GM18511 (cell line): Measurements from ENCODE around the gene APOBEC2.

Experiments
- ATAC-seq: cut with Tn5 transposase; IDR thresholded peaks from one replicate; pipeline ENCODE4 v1.9.1; 2021; ENCODE audit warnings: mild to moderate bottlenecking, moderate library complexity; ENCODE audit not compliant: unreplicated experiment

Gene APOBEC2

DNA sequence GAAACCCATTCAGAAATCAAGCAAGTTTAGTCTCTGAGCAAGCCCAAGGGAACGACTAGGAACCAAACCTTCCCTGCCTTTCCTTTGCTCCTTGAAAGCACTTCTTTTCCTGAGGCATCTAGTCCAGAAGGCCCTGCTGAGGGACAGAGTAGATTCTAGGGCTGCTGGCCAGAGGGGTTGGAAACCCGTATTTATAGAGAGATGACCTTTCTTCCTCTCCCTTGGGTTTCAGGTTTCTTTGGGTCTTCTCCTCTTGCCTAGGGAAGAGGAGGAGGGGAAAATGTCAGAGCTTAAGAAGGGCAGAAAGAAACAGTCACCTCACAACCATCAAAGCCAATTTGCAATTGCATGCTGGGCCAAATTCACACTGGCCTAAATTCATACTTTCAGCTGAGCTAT lies 5.8 kb downstream of the APOBEC2 start:
- no peak for ATAC-seq

DNA sequence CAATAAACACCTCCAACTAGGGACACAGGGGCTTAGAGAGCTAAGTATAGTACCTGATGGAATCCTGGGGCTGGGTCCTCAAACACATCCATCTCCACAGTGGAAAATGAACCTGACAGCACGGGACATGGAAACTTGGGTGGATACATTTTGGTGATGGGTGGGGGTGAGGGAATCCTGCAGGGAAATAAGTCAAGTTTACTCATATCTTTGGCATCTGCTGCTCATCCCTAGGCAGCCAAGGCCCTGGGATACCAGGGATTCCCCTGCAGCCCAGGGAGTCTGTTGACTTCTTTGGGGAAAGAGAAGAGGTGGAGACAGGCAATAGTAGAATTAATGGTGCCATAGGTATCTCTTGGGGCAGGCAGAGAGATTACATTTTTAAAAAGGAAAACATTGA lies 6.6 kb downstream of the APOBEC2 start:
- no peak for ATAC-seq

DNA sequence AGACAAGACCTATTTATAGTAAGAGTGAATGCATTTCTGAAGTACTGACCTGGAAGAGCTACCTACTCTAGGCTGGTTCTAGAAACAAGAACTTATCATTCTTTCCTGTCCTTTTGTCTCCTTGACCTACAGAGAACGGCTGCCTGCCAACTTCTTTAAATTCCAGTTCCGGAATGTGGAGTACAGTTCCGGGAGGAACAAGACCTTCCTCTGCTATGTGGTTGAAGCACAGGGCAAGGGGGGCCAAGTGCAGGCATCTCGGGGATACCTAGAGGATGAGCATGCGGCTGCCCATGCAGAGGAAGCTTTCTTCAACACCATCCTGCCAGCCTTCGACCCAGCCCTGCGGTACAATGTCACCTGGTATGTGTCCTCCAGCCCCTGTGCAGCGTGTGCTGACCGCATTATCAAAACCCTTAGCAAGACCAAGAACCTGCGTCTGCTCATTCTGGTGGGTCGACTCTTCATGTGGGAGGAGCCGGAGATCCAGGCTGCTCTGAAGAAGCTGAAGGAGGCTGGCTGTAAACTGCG lies 8.3 kb downstream of the APOBEC2 start:
- ATAC-seq: no peak

DNA sequence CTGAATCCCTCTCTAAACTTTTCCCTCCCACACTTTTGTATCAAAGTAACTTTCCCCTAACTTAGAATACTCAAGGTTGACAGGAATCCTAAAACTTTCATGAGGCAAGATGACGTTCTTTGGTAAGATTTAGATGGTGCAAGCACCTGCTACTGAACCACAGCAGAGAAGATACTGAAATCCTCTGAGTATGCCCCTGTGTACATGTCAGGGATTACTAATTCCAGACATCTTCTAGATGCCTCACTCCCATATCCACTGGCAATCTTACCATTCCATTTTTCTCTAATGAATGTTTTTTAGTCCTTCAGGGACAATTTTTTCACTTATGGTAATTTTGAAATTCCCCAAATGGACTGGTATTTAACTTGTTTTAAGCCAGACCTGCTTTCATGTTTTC lies 9.1 kb downstream of the APOBEC2 start:
- no peak for ATAC-seq

DNA sequence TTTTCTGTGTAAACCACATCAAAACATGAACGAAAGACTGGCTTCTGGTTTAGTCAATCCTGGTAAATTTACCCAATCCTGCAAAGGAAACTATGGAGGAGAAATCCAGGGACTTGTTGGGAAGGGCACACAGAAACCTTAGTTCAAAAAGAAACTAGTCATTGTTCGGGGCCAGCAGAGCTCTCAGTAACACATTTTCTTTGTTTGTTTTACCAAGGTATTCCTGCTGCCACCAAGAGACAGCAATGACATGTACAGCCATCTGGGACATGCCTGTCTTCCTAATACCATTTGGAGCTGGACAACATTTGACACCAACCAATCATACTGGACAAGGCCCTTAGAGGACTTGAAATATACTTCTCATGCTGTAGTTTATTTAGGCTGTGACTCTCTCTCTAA lies 10.9 kb downstream of the APOBEC2 start:
- no peak for ATAC-seq

DNA sequence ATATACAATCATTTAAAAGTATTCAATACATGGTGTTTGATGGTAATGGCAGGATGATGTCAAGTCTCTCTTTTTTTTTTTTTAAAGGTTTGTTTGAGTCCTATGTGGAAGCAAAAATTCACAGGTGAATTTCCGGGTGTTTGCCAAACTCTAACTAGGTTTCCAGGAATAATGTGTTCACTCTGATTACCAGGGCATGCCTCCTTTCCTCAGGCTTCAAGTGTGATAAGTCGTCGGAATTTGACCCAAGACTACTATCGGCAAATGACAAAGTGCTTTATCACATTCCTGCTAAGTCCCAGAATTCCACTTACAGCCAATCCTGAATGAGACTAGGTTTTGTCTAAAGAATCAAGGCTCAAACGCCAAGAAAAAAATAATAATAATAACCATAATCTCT lies 11.8 kb downstream of the APOBEC2 start:
- ATAC-seq: no peak

DNA sequence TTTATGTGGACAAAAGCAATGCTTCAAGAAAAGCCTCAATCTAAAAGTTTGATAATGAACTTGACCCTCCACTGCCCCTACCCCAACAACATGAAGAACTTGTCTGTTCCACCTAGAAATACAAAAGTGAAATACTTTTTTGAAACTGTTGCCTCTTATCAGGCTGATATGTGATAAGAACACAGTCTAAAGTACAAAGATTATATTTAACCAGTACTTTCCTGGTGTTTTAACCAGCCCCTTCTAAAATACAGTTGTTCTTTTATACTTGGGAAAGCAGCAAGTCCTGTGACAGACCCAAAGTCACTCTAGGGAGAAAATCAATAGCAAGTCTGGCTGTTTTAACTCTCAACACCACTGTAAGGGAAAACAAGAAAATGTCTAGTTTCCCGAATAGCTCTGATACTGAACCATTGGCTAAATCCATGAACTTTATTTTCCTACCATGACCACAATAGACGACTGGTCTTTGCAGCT lies 12.6 kb downstream of the APOBEC2 start:
- no peak for ATAC-seq

DNA sequence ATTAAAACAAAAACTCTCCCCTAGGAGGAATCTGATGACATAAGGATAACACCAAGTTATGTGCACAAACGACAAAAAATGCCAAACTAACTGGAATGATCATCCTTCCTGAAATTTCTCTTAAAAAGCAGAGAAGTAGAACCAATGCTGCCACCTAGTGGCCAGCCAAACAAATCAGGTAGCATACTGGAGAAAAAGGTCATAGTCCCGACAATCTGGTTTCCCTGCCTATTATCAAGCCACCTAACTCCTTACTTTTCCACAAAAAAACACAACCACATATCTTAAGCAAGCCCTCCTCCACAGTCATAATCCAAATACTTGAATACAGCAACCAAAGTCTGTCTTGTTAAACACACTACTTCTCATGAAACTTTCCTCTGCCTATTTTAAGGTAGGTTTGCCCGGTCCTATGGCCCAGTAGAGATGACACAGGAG lies 13.9 kb downstream of the APOBEC2 start:
- ATAC-seq: no peak

DNA sequence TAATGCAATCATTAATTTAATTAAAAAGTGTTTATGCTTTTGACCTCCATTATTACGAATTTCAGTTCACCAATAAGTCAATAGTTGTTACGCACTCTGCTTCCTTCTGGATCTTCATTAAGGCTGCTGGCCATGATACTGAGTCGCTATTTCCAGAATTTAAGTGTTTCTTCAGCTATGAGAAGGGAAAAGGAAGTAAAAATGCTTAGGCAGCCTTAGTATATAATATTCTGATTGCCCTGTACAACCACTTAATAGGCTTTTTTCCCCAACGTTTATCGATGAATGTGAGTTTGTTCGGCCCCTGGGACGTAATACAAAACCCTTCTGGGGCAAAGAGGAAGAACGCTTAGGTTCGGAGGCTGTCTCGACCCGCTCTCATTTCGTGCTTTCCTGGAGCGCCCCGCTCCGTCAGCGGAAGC lies 18.5 kb downstream of the APOBEC2 start:
- no peak for ATAC-seq

DNA sequence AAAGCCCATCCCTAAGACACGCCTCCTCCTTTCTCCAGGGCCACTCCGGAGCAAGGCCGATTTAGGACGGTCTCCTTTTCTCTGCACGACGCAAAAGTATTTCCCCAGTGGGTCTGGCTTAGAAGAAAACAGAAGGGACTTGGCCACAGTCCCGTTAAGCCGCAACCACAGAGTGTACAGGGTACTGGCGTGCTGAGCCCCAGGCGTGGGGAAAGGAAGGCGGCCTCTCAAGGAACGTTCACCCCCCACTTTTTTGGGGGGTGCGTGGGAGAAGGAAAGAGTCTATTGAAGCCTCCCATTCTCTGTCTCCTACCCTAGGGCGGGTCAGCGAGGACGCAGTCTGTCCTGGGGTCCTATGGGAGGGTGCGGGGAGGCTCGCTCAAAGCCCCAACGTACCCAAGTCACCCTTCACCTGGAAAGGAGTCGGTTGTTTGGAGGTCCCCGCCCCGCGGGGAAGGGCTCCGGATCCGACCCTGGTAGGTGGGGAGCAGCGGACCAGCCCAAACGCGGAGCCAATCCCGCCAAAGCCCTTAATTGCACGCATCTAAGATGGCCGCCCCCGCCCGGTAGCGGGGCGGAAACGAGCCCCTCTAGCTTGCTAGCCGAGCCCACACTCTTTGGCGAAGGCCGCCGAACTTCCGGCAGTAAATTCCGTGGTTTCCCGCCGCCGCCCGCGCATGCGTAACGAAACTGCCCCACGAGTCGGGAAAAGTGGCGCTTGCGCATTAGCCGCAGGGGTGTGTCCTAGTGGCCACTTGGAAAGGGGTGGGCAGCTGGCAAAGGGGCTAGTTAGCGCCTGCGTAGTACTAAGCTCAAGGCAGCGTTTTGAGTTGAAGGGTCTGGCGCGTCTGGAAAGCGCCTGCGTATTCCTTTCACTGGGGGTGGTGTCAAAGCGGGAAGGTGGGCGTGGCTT lies 19.2 kb downstream of the APOBEC2 start, which contains the start of gene OARD1:
TSS of gene OARD1 (minus strand) at position 434 of the 913 bp plus-strand sequence. CDS start 722 bp downstream, outside the sequence.
- peak; percentile 75 for ATAC-seq

DNA sequence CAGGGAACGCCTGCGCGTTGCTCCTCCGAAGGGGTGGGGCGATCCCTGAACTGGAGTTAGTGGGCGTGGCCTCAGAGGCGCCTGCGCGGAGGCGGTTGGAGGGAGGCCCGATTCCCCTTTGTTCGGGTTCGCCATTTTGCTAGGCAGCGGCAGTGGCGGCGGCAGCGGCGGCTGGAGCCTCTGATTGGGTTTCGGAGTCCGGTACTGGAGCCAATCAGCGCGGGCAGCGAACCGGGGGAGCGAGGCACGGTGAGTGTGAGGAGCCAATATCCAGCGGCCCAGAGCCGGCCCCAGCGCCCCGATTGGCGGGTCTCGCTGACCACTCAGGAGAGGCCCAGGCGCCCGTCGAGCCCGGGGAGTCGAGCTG lies 19.8 kb downstream of the APOBEC2 start, which contains the start of gene NFYA:
TSS of gene NFYA (plus strand) at position 139 of the 367 bp plus-strand sequence. CDS start 6,116 bp downstream, outside the sequence.
- peak; percentile 68 for ATAC-seq

DNA sequence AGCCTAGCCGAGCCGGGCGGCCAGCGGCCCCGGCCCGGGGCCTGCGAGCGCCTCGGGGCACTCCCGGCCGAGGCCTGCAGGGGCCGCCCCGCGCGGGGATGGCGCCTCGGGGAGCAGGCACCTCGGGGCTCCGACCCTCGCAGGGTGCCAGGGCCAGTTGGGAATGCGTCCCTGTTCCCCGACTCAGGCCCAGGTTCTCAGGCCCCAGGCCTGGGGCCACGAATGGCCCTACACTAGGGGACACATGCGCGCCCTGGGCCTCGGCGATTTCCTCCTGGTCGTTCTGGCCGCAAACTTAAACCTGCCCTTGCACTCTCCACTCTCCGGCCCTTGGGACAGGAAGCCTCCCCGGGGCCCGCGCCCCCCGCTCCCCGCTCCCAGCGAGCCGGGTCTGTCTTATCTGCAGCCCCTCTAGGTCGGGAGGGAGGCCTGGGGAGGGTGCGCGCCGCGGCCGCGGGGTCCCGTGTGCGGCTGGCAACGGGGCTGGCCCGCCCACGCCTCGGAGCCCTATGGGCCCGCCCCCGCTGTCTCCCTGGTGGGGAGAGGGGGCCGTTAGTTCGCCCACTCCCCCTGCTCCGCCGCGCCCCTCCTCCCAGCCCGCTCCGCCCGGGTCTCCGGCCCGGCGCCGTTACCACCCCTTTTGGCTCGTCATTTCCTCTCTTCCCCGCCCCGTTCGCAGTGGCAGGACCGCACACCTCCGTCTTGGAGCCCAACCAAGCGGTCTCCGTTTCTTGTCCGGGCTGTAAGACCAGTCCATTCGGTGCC lies 20.4 kb downstream of the APOBEC2 start:
- peak; percentile 39 for ATAC-seq

DNA sequence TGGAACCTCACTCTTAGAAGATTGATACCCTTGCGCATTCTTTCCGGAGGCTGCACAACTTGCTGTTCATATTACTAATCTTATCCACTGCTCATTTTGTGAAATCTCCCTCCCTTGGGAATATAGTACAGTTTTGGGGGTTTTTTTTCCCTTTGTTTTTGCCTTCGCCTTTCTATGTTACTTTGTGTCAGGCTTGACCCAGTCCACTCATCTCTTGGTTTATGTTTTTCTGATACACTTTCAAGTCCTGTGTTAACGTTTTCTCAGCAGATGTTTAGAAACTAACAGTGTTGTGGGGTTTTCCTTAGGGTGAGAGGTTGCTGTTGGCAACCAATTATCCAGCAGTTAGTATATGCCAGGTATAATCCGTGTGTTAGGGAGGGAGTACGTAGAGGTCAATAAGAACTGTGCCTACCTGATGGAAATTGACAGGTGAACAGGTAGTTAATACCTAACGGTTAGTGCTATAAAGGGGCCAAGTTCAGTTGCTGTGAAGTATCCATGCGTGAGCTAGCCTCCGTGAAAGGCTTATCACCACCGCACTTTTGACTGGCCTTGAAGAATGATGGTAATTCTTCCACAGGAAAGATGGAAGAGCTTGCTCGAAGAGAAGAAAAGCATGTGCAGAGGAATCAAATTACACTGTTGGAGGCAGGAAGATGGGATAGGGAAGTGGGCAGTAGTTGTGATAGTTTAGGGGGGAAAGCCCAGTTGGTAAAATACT lies 21.1 kb downstream of the APOBEC2 start:
- no peak for ATAC-seq

DNA sequence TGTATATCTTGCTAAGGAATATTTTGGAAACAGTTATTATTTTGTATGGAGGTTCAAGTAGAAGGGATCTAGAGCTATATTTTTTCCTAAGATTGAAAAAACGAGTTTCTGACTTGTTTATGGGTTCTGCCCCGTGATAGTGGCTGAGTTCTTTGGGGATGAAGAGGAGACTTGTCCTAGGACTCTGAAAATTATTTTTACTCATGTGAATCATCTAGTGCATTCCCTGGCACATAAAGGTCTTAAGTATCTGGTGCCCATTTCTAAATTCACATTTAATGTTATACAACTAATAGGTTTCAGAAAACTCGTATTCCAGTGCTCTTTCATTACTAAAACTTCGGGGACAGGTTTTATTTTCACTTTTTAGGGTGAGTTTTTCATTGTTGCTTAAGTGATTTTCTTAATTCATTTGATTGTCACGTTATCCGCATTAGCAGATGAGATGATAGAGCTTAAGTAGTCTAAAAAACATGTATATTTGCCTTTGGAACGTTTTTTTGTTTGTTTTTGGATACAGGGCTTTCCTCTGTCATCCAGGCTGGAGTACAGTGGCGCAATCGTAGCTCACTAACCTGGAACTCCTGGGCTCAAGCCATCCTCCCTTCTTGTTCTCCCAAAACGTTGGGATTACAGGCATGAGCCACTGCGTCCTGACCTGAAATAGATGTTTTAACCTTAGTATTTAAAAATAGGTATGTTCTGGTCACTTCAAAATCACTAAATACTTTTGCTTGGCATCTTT lies 21.9 kb downstream of the APOBEC2 start:
- no peak for ATAC-seq

DNA sequence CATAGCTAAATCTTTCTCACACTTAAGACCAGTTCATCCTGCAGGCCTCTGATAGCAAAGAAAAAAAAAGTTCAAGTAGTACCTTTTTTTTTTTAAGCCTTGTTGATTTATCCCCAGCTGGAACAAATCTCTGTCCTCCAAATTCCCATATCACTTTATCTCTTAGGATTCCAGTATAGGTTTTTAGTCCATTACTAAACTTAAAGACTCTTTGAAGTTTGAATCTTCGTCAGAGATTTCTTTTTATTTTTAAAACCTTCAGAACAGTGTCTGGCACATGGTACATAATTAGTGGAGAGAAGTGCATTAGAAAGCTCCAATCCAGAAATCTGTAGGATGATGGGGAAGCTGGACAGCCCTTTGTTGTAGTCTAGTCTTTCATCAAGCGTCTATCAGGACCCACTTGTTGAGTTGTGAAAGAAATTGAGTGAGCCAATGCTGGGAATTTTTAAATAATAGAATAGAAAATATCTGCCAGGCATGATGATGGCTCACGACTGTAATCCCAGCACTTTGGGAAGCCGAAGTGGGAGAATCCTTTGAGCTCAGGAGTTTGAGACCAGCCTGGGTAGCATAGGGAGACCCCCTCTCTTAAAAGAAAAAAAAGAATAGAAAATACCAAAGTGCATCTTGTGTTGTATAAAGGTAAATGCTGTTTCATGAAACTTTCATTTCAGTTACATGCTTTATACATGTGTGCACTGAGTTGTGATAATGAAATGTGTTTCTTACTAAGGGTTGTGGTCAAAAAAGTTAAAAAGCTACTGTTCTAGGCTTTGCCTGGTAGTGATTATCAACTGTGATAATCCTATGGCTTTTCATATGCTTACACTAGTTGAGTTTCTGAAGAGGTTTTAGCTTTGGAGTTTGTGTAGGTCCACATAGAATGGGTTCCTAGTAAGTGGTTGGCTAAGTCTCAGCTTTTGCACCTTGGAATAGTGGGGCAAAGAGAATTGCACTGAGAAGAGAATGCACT lies 22.9 kb downstream of the APOBEC2 start:
- no peak for ATAC-seq

DNA sequence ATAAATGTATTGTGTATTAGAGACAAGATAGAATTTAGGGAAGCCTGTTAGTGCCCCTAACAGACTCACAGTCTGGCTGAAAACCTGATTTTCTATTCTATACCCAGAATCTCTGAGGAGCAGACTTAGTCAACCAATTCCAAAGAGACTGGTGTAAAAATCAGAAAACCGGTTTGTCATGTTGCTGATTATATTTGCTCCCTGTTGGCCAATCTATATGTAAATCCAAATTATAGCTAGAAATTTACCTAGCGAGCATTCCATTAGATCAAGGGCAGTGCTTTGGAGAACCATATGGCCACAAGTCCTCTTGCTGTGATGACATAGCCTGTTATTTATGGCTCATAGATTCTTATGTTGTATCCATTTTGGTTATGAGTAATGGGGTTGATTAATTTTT lies 24.5 kb downstream of the APOBEC2 start:
- no peak for ATAC-seq

DNA sequence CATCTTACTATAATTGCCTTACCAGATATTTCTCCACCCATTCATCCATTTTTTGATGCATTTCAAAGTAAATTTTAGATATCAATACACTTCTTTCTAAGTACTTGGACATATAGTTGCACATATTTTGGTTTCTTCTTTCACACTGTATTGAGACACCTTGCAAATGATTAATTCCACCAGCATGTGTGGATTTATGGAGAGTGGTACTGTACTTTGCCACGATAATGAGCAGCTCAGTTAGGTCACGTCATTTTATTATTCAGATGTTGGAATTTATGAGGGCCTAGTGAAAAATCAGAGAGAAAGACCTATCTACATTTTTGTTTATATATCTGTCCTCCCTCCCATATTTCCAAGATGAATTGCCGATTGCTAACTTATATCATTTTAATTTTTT lies 25.1 kb downstream of the APOBEC2 start:
- no peak for ATAC-seq

DNA sequence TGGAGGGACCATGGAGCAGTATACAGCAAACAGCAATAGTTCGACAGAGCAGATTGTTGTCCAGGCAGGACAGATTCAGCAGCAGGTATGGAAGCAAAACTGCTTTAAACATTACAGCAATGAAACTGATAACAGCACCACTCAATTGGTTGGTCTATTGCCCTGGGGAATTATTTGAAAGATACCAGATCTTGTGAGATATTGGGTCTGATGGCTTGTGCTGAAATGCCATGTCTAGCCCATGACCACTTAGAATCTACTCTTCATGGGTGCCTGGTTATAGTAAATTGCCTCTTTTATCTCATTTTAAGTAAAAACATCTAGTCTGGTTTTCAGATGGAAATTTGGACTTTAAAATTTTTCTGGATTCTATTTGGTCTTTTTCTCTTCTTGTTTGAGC lies 26.1 kb downstream of the APOBEC2 start:
- no peak for ATAC-seq

DNA sequence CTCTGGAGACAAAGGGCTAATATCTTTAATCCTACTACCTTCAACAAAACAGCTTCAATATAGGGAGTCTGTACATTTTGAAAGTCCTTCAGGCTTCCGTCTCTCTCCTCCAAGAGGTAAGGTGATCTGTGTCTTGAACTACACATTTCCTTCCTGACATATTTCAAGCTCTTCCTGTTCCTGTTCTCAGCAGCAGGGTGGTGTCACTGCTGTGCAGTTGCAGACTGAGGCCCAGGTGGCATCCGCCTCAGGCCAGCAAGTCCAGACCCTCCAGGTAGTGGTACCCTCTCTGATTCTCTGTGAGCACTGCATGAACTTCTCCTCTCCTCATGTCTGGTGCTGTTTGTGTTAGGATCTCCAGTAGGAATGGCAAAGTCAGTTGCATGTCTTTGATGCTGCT lies 27.6 kb downstream of the APOBEC2 start:
- ATAC-seq: no peak
